Glutamatergic neuron (in vitro differentiated cells): ENCODE measurements around the gene TSPAN17. TPM values are rescaled to one million over a fixed set of nuclear protein-coding genes. Genes with fewer than 3 reads are reported as not detected.
A peak's percentile ranks its signal among the peaks of the same experiment; 100 is the strongest.
"Not testable (repeated sequence)": the region's sequence is repeated elsewhere in the genome, so short reads cannot be mapped to it uniquely, and the experiment has no call there.

Experiments used
- DNase-seq: peaks from one replicate; pipeline ENCODE4 v3.0.0; 2022
- H3K27ac Mint-ChIP-seq: one replicate; pipeline ENCODE4 v1.8.0; 2020; ENCODE audit warnings: mild to moderate bottlenecking, mixed read lengths, inconsistent platforms; ENCODE audit not compliant: unreplicated experiment
- H3K27me3 Mint-ChIP-seq: one replicate; pipeline ENCODE4 v1.8.0; 2020; ENCODE audit warnings: mild to moderate bottlenecking, moderate library complexity, mixed read lengths, inconsistent platforms; ENCODE audit not compliant: unreplicated experiment
- H3K36me3 Mint-ChIP-seq: one replicate; pipeline ENCODE4 v1.8.0; 2020; ENCODE audit warnings: mild to moderate bottlenecking, mixed read lengths, inconsistent platforms; ENCODE audit not compliant: unreplicated experiment
- H3K4me1 Mint-ChIP-seq: one replicate; pipeline ENCODE4 v1.8.0; 2020; ENCODE audit warnings: mild to moderate bottlenecking, low read depth, mixed read lengths, inconsistent platforms; ENCODE audit not compliant: unreplicated experiment
- H3K4me3 Mint-ChIP-seq: one replicate; pipeline ENCODE4 v1.8.0; 2020; ENCODE audit warnings: mild to moderate bottlenecking, mixed read lengths, inconsistent platforms; ENCODE audit not compliant: unreplicated experiment
- H3K9me3 Mint-ChIP-seq: one replicate; pipeline ENCODE4 v1.8.0; 2020; ENCODE audit warnings: mild to moderate bottlenecking, moderate library complexity, mixed read lengths, inconsistent platforms; ENCODE audit not compliant: unreplicated experiment
- CTCF ChIP-seq: fragments of 200-600 bp; sonication (generic); IDR thresholded peaks from one replicate; pipeline ENCODE4 v1.5.0; 2021; ENCODE audit not compliant: partially characterized antibody, unreplicated experiment
- total RNA-seq: library from RNA; stranded (reverse); fragmentation: NEBNext Ultra II Directional; extraction: Animal tissue kit (Norgen Biotek cat#: 25700); gene quantifications from one replicate; pipeline ENCODE4 v1.2.1, GENCODE V29; 2021; ENCODE audit not compliant: unreplicated experiment

Gene TSPAN17
- total RNA-seq, 1 donor from 2014 or later, result 97.2 TPM

DNA sequence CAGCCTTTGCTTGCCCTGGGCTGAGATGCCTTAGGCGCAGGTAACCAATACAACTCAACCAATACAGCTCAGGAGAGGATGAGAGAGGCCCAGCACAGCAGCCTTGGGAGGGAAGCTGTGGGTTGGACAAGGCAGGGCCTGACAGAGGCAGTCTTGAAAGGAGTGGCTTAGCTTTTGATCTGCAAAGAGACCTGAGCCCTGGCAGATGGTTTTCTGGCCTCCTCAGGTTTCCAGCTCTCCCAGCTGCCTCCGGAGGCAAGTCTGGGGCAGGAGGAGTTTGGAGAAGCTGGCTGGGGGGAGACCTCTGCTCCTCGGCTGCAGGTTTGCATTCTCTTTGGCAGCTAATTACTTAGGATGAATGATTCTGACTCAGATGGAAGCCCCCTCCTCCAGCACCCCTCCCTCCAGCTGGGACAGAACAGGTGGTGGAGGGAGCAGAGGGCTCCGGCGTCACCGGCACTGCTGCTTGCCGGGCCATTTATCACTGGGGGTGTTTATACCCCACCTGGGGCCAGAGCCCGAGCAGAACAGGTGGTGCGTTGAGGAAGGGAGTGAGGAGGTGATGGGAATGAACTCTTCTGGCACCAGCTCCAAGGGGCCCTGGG lies 50.8 kb downstream of the TSPAN17 start:
- H3K4me1 Mint-ChIP-seq, result peaks cover 44% of the 10 kb centered on the region
- no peak for TF ChIP-seq CTCF
- H3K36me3 Mint-ChIP-seq, result no peaks in the 10 kb centered on the region
- H3K27ac Mint-ChIP-seq, result peak overlapping the region; percentile 90
- peak; percentile 74 for DNase-seq
- H3K27me3 Mint-ChIP-seq, result peaks cover 2% of the 10 kb centered on the region
- peaks cover 12% of the 10 kb centered on the region for H3K9me3 Mint-ChIP-seq
- H3K4me3 Mint-ChIP-seq, result peak overlapping the region; percentile 69

DNA sequence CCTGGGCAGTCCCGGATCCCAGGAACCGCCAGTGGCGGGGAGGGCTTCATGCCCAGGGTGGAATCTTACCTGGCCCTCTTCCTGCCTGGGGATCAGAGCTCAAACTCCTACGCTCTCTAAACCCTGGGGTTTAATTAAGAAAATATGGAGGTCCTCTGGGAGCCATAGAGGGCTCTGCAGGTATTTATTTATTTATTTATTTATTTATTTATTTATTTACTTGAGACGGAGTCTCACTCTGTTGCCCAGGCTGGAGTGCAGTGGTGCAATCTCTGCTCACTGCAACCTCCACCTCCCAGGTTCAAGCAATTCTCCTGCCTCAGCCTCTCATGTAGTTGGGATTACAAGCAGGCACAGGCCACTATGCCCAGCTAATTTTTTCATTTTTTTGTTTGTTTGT lies 52.2 kb downstream of the TSPAN17 start:
- H3K27ac Mint-ChIP-seq, DNase-seq, H3K27me3 Mint-ChIP-seq, H3K4me3 Mint-ChIP-seq, H3K36me3 Mint-ChIP-seq: not testable (repeated sequence)
- H3K9me3 Mint-ChIP-seq, result peaks cover 12% of the 10 kb centered on the region
- peaks cover 37% of the 10 kb centered on the region for H3K4me1 Mint-ChIP-seq

DNA sequence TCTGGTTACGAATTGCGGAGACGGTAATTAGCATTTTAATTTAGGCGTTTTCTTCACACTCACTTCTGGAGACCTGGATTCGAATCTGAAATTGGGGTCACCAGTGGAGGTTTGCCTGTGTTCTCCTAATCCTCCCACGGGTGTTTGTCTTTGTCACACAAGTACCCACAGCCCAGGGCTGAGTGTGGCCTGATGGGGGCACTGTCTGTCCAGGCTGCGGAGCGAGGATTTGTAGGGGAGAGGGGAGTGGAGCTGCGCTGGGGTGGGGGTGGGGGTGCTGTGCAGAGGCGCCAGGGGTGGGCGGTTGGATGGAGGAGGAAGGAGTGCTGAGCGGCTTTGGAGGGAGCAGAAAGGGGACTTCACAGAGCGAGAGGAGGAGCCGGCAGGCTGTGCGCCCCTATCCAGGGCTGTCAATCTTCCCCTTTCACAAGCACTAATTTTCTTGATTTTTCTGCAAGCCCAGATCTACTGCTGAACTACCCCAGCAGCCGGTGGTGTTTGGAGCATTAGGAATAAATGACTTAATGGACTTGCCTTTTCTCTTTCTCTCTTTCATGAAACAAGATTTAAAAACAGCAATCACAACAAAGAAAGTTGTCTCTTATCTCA lies 53.1 kb downstream of the TSPAN17 start:
- H3K4me3 Mint-ChIP-seq, result no peak overlapping the region
- H3K27me3 Mint-ChIP-seq, result no peaks in the 10 kb centered on the region
- TF ChIP-seq CTCF, result peak; percentile 34
- peaks cover 37% of the 10 kb centered on the region for H3K4me1 Mint-ChIP-seq
- peak; percentile 70 for DNase-seq
- no peaks in the 10 kb centered on the region for H3K36me3 Mint-ChIP-seq
- peak overlapping the region; percentile 49 for H3K27ac Mint-ChIP-seq
- H3K9me3 Mint-ChIP-seq, result peaks cover 12% of the 10 kb centered on the region

DNA sequence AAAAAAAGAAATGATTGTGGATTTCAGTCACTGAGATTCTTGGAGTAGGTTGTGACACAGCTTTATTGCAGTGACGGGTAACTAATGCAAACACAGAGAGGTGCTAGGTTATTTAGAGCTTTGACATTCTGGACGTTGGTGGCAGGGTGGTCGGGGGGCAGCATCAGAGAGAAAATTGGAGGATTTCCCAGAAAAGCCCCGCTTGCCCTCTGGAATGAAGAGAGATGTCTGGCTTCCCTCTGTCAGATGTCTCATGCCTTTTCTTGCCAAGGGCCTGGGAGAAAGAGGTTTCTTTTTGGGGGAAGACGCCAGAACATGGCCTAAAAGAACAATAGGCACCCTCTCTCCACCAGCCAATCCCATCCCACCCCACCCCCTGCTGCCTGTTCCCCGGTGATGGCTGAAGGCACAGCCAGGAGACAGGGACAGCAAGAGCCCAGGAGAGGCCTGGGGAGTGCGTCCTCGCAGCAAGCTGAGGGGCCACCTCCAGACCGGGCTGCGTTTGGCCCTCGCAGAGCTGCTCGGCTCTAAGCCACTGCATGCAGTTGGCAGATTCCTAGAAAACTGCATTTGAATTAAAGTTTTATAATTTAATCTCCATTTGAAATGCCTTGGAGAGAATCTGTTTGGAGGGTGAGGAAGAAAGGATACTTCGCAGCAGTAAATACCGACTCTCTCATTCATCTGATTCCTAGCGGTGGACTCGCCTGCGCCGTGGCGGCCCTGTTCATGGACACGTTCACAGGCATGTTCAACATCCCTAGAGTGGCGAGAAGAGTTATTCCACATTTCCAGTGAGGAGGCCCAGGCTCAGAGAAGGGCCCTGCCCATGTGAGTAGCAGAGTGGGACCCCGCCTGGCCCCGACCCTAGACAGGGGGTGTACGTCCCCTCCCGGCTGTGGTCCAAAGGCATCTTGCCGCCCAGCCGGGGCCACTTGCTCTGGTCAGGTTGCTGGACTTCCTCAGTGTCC lies 55.7 kb downstream of the TSPAN17 start:
- H3K4me1 Mint-ChIP-seq, result peaks cover 24% of the 10 kb centered on the region
- H3K27me3 Mint-ChIP-seq, result peaks cover 3% of the 10 kb centered on the region
- no peak for TF ChIP-seq CTCF
- H3K9me3 Mint-ChIP-seq, result peaks cover 7% of the 10 kb centered on the region
- H3K27ac Mint-ChIP-seq, result no peak overlapping the region
- DNase-seq, result no peak
- H3K4me3 Mint-ChIP-seq, result no peak overlapping the region
- no peaks in the 10 kb centered on the region for H3K36me3 Mint-ChIP-seq

GRCh38 chr5:176703857-176704256 lies 56.6 kb downstream of the TSPAN17 start:
- peaks cover 3% of the 10 kb centered on the region for H3K27me3 Mint-ChIP-seq
- no peak for DNase-seq
- no peaks in the 10 kb centered on the region for H3K9me3 Mint-ChIP-seq
- TF ChIP-seq CTCF, result no peak
- no peak overlapping the region for H3K4me3 Mint-ChIP-seq
- no peaks in the 10 kb centered on the region for H3K36me3 Mint-ChIP-seq
- H3K27ac Mint-ChIP-seq, result no peak overlapping the region
- H3K4me1 Mint-ChIP-seq, result peaks cover 16% of the 10 kb centered on the region
